Stomach (tissue), 9 donors: Measurements from ENCODE around the gene PNPLA2. TPM values are rescaled to one million over a fixed set of nuclear protein-coding genes. Genes with fewer than 3 reads are reported as not detected.

Source experiments
- DNase-seq, 2 donors: peaks; one replicate each; pipeline versions ENCODE4 v3.0.0 to v3.0.0-alpha.2; 2013 to 2019
- H3K27ac ChIP-seq, 5 donors: fragments of 200-600 bp in 4 of 5; sonication (generic) in 4 of 5; one replicate each; pipeline ENCODE4 v1.5.1; 2013 to 2019; ENCODE audit warnings: mild to moderate bottlenecking in 1 of 5, moderate library complexity in 1 of 5
- H3K27me3 ChIP-seq, 3 donors: fragments of 200-600 bp; sonication (generic); one replicate each; pipeline ENCODE4 v1.5.1; 2017 to 2019; ENCODE audit warnings: mixed run types in 1 of 3
- H3K36me3 ChIP-seq, 4 donors: fragments of 200-600 bp; sonication (generic); 1 replicate in 3 of 4; 2 replicates in 1 of 4; pipeline ENCODE4 v1.5.1; 2016 to 2019
- H3K4me1 ChIP-seq, 4 donors: fragments of 200-600 bp; sonication (generic); one replicate each; pipeline ENCODE4 v1.5.1; 2016 to 2019
- H3K4me3 ChIP-seq, 4 donors: fragments of 200-600 bp; sonication (generic) in 3 of 4; one replicate each; pipeline ENCODE4 v1.5.1; 2016 to 2019; ENCODE audit warnings: mild to moderate bottlenecking in 1 of 4
- H3K9me3 ChIP-seq, 4 donors: fragments of 200-600 bp; sonication (generic); one replicate each; pipeline ENCODE4 v1.5.1; 2016 to 2019
- EP300 ChIP-seq: sonication (generic); formaldehyde crosslinking; IDR thresholded peaks from one replicate; pipeline ENCODE4 v1.6.1; 2017; ENCODE audit warnings: antibody characterized with exemption
- POLR2A ChIP-seq, 4 donors: fragments of 450-650 bp; IDR thresholded peaks; one replicate each; pipeline ENCODE4 v1.6.1; 2016; ENCODE audit warnings: antibody characterized with exemption in 4 of 4, control low read depth in 2 of 4, mild to moderate bottlenecking in 1 of 4, moderate library complexity in 1 of 4
- POLR2AphosphoS5 ChIP-seq, 3 donors: sonication (generic); formaldehyde crosslinking; IDR thresholded peaks; one replicate each; pipeline ENCODE4 v1.6.1; 2016; ENCODE audit warnings: antibody characterized with exemption in 3 of 3
- WGBS, 5 donors: extraction: QIAGEN DNeasy Blood & Tissue Kit in 3 of 5; methylation state at CpG; one replicate each; pipeline versions ENCODE4 v1.1.5 to v1.1.7; 2013 to 2018; 5-methylcytosine and 5-hydroxymethylcytosine counted together
- intact Hi-C: fragments of 100-400 bp; cut with DNase I; formaldehyde crosslinking; loops from one replicate; pipeline ENCODE4 v1.15.1; 2023; ENCODE audit warnings: low total_unique reads
- polyA plus RNA-seq, 3 donors: library from polyadenylated mRNA; stranded (reverse); fragments of 200-250 nt; gene quantifications; one replicate each; pipeline ENCODE4 v1.2.3, GENCODE V29; 2013
- total RNA-seq, 5 donors: library from RNA; depleted of rRNA; stranded (reverse); fragments of >200 nt; gene quantifications; one replicate each; pipeline versions ENCODE4 v1.1.0 to v1.2.3, GENCODE V29; 2014 to 2016
- TF ChIP-seq, protein P1 (sequence below), 7 experiments: fragments of 450-650 bp in 4 of 7; fragments of 200-600 bp in 3 of 7; sonication (generic) in 3 of 7; IDR thresholded peaks; one replicate each; pipeline ENCODE4 v1.5.1; 2016 to 2019; ENCODE audit warnings: antibody characterized with exemption in 7 of 7, control low read depth in 2 of 7, mild to moderate bottlenecking in 1 of 7
- donor health status: healthy with polysubstance abuse.
- donor health status: Bipolar disorder and iron deficiency.
- donor health status: healthy.

The PNPLA2 gene
- total and polyA plus RNA-seq, 8 donors, result 33.4 to 385 (median 82.9) TPM

DNA sequence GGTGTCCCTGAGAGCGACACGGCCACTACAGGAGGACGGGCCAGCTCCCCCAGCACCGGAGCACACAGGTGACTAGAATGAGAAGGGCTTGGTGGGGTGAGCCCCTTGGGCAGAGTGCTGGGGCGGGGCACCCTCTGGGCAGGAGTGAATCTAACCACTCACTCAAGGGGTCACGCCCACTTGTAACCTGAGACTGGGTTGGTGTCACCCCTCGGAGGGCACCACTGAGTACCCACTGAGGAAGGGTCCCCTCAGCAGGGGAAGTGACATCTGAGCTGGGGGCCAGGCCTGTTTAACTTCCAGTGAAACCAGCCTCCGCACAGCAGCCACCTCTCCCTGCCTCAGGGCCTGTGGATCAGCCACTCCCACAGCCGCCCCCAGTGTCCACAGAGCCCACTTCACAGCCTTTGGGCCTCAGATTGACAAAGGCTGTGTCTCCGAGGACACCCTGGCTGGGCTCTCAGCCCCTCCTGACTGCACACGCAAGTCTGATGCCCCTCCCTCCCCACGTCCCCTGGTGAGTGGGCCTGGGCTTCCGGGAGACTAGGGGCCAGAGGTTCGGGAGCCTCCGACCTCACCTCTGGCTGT, 47.0 kb upstream of the PNPLA2 start:
- 84 to 90% (median 88%) methylated on average over 10 to 15 of the region's 15 CpGs for whole genome bisulfite sequencing, 5 donors
- no peak for TF ChIP-seq POLR2A (IDR thresholded peaks at IDR 0.05)
- no peak for TF ChIP-seq EP300
- no peak for TF ChIP-seq POLR2AphosphoS5 (IDR thresholded peaks at IDR 0.05)
- TF ChIP-seq, protein P1, sequence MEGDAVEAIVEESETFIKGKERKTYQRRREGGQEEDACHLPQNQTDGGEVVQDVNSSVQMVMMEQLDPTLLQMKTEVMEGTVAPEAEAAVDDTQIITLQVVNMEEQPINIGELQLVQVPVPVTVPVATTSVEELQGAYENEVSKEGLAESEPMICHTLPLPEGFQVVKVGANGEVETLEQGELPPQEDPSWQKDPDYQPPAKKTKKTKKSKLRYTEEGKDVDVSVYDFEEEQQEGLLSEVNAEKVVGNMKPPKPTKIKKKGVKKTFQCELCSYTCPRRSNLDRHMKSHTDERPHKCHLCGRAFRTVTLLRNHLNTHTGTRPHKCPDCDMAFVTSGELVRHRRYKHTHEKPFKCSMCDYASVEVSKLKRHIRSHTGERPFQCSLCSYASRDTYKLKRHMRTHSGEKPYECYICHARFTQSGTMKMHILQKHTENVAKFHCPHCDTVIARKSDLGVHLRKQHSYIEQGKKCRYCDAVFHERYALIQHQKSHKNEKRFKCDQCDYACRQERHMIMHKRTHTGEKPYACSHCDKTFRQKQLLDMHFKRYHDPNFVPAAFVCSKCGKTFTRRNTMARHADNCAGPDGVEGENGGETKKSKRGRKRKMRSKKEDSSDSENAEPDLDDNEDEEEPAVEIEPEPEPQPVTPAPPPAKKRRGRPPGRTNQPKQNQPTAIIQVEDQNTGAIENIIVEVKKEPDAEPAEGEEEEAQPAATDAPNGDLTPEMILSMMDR (IDR thresholded peaks at IDR 0.05), result no peak
- Histone ChIP-seq H3K4me3 (no peak overlapping the region), H3K36me3 (peaks cover 30 to 87% (median 67%) of the 10 kb centered on the region in 4 donors), H3K27ac (no peak overlapping the region), H3K9me3 (no peaks in the 10 kb centered on the region), H3K4me1 (peaks cover 20 to 44% (median 28%) of the 10 kb centered on the region in 4 donors), H3K27me3 (no peaks in the 10 kb centered on the region)
- DNase-seq, result no peak
- intact Hi-C loops, result no loop called here

DNA sequence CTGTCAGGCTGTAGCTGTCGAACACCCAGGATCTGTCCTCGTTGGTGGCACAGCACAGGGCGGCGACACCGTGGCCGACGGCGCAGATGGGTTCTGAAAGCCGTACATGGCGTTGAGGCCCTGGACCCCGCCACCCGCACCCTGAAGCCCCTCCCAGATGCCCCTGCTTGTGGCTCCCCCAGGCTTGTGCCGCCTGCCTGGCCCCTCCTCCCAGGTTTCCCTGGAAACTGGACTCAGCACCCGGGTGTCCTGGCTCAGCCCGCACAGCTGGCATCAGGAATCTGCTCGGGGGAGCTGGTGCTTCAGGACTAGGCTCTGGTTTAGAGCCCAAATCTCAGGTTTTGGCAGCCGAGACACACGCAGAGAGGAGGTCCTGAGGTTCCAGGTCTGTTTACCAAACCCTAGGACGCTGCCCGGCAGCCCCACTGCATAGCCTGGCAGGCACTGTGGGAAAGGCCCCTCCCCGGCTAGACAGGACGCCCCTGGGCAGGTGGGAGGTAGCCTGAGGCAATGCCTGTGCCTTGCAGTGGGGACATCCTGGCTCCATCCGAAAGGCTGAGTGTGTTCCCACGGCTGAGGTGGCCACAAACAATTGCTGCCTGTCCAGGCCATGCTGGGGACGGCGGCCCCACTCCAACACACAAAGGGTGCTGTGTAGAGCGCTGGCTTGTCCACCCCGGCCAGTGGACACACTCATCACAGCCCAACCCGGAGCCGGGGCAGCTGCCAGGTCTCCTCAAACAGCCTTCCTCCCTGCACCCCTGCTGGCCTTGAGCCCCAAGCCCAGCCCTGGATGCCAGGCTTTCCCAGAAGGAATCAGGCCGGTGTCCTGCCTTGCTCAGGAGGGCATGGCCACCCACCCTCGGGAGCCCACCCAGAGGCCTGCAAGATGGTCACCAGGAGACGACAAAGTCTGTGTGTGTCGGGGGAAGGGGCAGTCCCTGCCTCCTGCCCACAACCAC, 46.0 kb upstream of the PNPLA2 start:
- 78 to 90% (median 81%) methylated on average over 13 to 34 of the region's 34 CpGs for WGBS, 5 donors
- peaks cover 20 to 46% (median 32%) of the 10 kb centered on the region in 4 donors for H3K4me1 ChIP-seq
- DNase-seq, result no peak
- H3K27me3 ChIP-seq, result no peaks in the 10 kb centered on the region
- H3K4me3 ChIP-seq, result no peak overlapping the region
- H3K9me3 ChIP-seq, result no peaks in the 10 kb centered on the region
- H3K27ac ChIP-seq, result no peak overlapping the region
- TF ChIP-seq POLR2AphosphoS5 (IDR thresholded peaks at IDR 0.05) (no peak), EP300 (no peak), POLR2A (IDR thresholded peaks at IDR 0.05) (no peak)
- intact Hi-C loops, result no loop called here
- H3K36me3 ChIP-seq, result peaks cover 30 to 77% (median 57%) of the 10 kb centered on the region in 4 donors

DNA sequence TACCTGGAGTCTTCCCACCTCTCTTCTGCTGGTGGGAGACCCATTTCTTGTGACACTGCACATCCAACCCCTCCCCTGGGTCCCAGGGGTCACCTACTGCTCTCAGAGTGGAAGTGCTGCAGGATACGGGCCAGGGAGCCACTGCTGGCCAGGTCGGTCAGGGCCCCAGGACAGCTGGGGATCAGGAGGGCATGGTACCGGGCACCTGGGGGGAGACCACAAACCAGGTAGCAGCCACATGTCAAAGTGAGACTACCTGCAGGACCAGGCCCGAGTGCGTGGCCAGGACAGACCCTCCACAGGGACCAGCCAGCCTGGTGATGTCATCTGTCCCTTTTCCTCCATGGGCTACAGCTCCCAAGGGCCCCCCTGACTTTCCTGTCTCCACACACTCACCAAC, 45.3 kb upstream of the PNPLA2 start:
- intact Hi-C loops, result no loop called here
- 88 to 100% (median 89%) methylated on average over 3 to 5 of the region's 5 CpGs for WGBS, 5 donors
- DNase-seq, result no peak
- H3K36me3 ChIP-seq, result peaks cover 30 to 70% (median 56%) of the 10 kb centered on the region in 4 donors
- H3K4me3 ChIP-seq, result no peak overlapping the region
- peaks cover 27 to 54% (median 39%) of the 10 kb centered on the region in 4 donors for H3K4me1 ChIP-seq
- TF ChIP-seq POLR2AphosphoS5 (IDR thresholded peaks at IDR 0.05), result no peak
- TF ChIP-seq POLR2A (IDR thresholded peaks at IDR 0.05), result no peak
- TF ChIP-seq, protein P1 (IDR thresholded peaks at IDR 0.05), result no peak
- TF ChIP-seq EP300, result no peak
- no peaks in the 10 kb centered on the region for H3K9me3 ChIP-seq
- H3K27me3 ChIP-seq, result no peaks in the 10 kb centered on the region
- H3K27ac ChIP-seq, result no peak overlapping the region

DNA sequence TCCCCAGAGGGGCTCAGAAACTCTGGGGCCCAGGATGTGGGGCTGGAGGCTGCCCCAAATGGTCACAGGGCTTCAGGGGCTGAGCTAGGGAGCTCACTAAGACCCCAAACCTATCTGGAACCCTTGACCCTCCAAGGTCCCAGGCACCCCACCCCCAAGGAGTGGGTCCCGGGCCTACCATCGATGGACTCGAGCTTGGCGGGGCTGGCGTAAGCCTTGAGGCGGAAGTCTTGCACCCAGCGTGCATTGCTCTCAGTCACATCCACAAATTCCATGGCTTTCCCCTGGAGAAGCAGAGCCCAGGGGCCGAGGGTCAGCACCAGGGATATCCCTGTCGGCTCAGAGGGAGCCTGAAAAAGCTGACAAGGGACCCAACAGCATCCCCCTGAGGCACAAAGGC, 44.9 kb upstream of the PNPLA2 start:
- Histone ChIP-seq H3K4me3 (no peak overlapping the region), H3K9me3 (no peaks in the 10 kb centered on the region), H3K27ac (no peak overlapping the region), H3K4me1 (peaks cover 30 to 58% (median 43%) of the 10 kb centered on the region in 4 donors), H3K36me3 (peaks cover 30 to 65% (median 55%) of the 10 kb centered on the region in 4 donors), H3K27me3 (no peaks in the 10 kb centered on the region)
- 89 to 94% (median 93%) methylated on average over 2 to 9 of the region's 9 CpGs for WGBS, 5 donors
- intact Hi-C loops, result no loop called here
- TF ChIP-seq EP300 (no peak), POLR2A (IDR thresholded peaks at IDR 0.05) (no peak), POLR2AphosphoS5 (IDR thresholded peaks at IDR 0.05) (no peak)
- TF ChIP-seq, protein P1 (IDR thresholded peaks at IDR 0.05), result no peak
- no peak for DNase-seq
